HEK293 (cell line): ENCODE data around the gene PPP1R27.

Experiments used
- CTCF ChIP-seq: fragments of 450-650 bp; formaldehyde crosslinking; IDR thresholded peaks from 2 replicates; pipeline ENCODE4 v1.5.1; 2016; ENCODE audit warnings: missing biosample characterization, missing genetic modification characterization
- ZBTB11 ChIP-seq: fragments of 450-650 bp; formaldehyde crosslinking; conservative IDR thresholded peaks from 2 replicates; pipeline ENCODE4 v1.5.1; 2016; ENCODE audit warnings: low read depth, missing biosample characterization, missing genetic modification characterization

GRCh38 chr17:81851423-81851822, 16.6 kb upstream of the PPP1R27 start:
- no peak for TF ChIP-seq ZBTB11 (tag by site-specific recombination)
- TF ChIP-seq CTCF, result no peak
